HFF-Myc (cell line): Measurements from ENCODE around the gene NUBP2.

ENCODE experiments used
- DNase-seq: peaks from one replicate; pipeline ENCODE4 v3.0.0-alpha.2; 2011; ENCODE audit warnings: low read depth; ENCODE audit errors: extremely low read depth
- H3K4me3 ChIP-seq: replicated peaks from 2 replicates; pipeline ENCODE4 v1.5.1; 2011; ENCODE audit warnings: low read depth, mild to moderate bottlenecking, control low read depth, low read length
- TF ChIP-seq, protein P1 (sequence below): IDR thresholded peaks from 2 replicates; pipeline ENCODE4 v1.5.1; 2012; ENCODE audit warnings: mild to moderate bottlenecking, low read depth, low read length, control low read depth; ENCODE audit errors: missing control alignments

The NUBP2 gene

DNA sequence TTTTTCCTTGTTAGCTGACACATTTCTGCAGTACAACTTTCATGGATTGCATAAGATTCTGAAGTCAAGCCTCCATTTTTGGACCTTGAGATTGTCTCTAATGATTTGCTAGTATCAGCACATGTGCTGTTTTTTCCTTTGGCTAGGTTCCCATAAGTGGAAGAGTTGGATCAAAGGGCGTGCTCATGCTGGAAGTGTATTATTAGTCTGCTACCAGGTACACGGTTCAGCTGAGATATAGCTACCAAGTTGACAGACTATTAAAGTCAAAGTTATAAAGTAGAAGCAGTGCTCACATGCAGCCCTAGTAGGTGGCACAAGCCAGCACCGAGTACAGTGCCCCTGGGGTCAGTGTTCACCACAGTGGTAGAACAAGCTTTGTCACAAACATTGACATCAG is 47.5 kb downstream of the NUBP2 start:
- TF ChIP-seq, protein P1, sequence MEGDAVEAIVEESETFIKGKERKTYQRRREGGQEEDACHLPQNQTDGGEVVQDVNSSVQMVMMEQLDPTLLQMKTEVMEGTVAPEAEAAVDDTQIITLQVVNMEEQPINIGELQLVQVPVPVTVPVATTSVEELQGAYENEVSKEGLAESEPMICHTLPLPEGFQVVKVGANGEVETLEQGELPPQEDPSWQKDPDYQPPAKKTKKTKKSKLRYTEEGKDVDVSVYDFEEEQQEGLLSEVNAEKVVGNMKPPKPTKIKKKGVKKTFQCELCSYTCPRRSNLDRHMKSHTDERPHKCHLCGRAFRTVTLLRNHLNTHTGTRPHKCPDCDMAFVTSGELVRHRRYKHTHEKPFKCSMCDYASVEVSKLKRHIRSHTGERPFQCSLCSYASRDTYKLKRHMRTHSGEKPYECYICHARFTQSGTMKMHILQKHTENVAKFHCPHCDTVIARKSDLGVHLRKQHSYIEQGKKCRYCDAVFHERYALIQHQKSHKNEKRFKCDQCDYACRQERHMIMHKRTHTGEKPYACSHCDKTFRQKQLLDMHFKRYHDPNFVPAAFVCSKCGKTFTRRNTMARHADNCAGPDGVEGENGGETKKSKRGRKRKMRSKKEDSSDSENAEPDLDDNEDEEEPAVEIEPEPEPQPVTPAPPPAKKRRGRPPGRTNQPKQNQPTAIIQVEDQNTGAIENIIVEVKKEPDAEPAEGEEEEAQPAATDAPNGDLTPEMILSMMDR, result no peak
- no peak for DNase-seq
- H3K4me3 ChIP-seq, result no peak overlapping the region

DNA sequence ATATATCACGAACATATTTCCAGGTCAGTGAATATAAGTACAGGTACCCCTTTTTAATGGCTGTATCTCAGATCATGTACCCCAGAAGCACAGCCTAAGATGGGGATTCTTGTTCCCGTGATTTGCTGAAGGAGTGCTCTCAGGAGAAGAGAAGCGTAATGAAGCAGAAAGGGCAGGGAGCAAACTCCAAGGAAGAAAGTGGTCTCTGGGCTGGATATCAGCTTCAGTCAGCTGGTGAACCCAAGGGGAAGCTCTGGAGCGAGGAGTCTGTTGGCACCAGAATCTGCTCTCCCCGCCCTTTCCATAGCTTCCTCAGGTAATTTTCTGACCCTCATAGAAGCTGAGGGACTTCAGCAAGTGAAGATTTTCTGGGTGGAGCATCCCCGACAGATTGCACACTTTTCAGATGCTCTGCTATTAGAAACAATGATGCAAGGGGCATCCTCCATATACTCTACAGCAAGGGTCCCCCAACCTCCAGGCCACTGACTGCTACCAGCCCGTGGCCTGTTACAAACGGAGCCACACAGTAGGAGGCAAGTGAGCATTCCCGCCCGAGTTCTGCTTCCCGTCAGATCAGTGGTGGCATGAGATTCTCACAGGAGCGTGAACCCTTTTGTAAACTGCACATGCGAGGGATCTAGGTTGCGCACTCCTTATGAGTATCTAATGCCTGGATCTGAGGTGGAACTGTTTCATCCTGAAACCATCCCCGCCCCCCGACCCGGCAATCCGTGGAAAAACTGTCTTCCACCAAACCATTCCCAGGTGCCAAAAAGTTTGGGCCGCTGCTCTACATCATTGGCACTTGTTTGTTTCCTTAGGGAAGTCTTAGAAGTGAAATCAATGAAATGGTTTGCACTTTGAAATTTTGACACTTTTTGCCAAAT is 48.7 kb downstream of the NUBP2 start:
- no peak for DNase-seq
- H3K4me3 ChIP-seq, result no peak overlapping the region
- TF ChIP-seq, protein P1, result no peak

DNA sequence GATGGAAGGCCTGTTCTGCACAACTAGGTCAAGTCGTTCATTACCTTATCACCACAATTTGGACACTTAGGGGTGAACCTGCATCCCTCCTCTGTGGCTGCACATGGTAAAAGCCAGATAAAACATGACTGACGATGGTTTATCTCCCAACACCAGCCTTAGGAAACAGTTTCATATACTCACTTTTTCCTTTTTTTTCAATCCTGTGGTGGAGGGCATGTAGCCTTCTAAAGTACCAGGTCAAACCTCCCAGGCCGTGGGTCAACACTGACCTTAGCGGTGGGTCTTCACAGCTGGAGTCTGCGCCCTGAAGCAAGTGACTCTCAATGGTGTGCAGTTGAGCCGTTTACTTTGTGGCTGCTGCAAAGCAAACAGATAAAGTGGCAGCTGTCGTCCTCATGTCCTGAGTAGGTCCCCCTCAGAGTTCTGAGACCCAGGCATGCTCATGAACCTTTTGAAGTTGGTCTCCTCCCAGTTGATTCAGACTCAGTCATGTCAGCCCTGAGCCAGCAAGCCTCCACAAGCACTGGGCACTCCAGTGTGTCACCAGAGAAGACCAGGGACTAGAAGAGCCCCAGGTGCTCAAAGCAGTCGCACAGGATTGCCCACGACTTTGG is 50.2 kb downstream of the NUBP2 start:
- no peak for DNase-seq
- TF ChIP-seq, protein P1, result no peak
- H3K4me3 ChIP-seq, result no peak overlapping the region

DNA sequence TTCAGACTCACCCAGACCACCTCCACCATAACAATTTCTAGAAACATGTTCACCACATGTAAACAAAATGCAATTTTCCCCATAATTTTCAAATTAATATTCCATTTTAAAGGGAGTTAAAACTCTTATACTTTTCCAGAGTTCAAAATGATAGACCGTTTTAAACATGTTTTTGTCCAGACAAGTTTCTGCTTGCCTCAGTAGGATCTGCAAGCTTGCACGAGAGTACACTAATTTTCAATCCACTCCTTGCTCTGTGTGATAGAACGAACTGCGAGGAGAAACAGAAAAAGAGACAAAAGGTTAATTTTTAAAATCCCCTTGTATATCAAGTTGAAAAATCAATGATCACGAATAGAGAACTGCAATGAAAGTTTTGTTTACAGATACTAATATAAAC is 51.3 kb downstream of the NUBP2 start:
- no peak for DNase-seq
- no peak overlapping the region for H3K4me3 ChIP-seq
- TF ChIP-seq, protein P1, result no peak
